K562 (cell line): ENCODE data around the gene PRMT5. TPM values are rescaled to one million over a fixed set of nuclear protein-coding genes. Genes with fewer than 3 reads are reported as not detected.

Source experiments
- BCL6 ChIP-seq: fragments of 250-450 bp; sonication (Bioruptor Pico); IDR thresholded peaks from 2 replicates; pipeline ENCODE4 v1.4.0; 2020
- CBX5 ChIP-seq: IDR thresholded peaks from 2 replicates; pipeline ENCODE4 v1.6.1; 2014; ENCODE audit warnings: low read depth, borderline replicate concordance
- DACH1 ChIP-seq: fragments of 450-650 bp; IDR thresholded peaks from 2 replicates; pipeline ENCODE4 v1.6.1; 2018; ENCODE audit not compliant: partially characterized antibody
- FOXA1 ChIP-seq: fragments of 450-650 bp; IDR thresholded peaks from 2 replicates; pipeline ENCODE4 v1.6.1; 2016; ENCODE audit warnings: mild to moderate bottlenecking, borderline replicate concordance
- GTF2E2 ChIP-seq: fragments of 200-800 bp; sonication (Bioruptor generic); IDR thresholded peaks from 2 replicates; pipeline ENCODE4 v1.6.1; 2016; ENCODE audit warnings: missing genetic modification characterization, missing compliant biosample characterization
- HEY1 ChIP-seq: fragments of 250-450 bp; sonication (Bioruptor Pico); IDR thresholded peaks from 2 replicates; pipeline ENCODE4 v1.5.0; 2020; ENCODE audit warnings: mild to moderate bottlenecking, moderate library complexity, borderline replicate concordance
- OTX1 ChIP-seq: fragments of 450-650 bp; formaldehyde crosslinking; IDR thresholded peaks from 2 replicates; pipeline ENCODE4 v1.4.0; 2022; ENCODE audit warnings: mild to moderate bottlenecking
- ZBTB11 ChIP-seq, 3 experiments: fragments of 200-800 bp in 1 of 3; fragments of 250-450 bp in 1 of 3; fragments of 450-650 bp in 1 of 3; sonication (Bioruptor Pico) in 1 of 3; sonication (Bioruptor generic) in 1 of 3; formaldehyde crosslinking in 1 of 3; IDR thresholded peaks; 2 replicates each; pipeline versions ENCODE4 v1.6.1 to v1.8.0; 2016 to 2022; ENCODE audit warnings: mild to moderate bottlenecking in 2 of 3, missing genetic modification characterization in 2 of 3, missing compliant biosample characterization in 1 of 3, moderate library complexity in 1 of 3
- ZNF324 ChIP-seq: fragments of 250-450 bp; sonication (Bioruptor Pico); IDR thresholded peaks from 2 replicates; pipeline ENCODE4 v1.4.0; 2020; ENCODE audit warnings: mild to moderate bottlenecking
- polyA plus RNA-seq, 8 experiments: library from polyadenylated mRNA; depleted of rRNA in 4 of 8; stranded (reverse) in 5 of 8; unstranded in 3 of 8; fragments of >200 nt; fragmentation: Nextera tagmentation in 2 of 8; fragmentation: Illumina TruSeq in 1 of 8; extraction: Ambion mirVana in 2 of 8; extraction: Trizol in 1 of 8; gene quantifications; 2 replicates each; pipeline versions ENCODE4 v1.2.1 to v1.2.3, GENCODE V29; 2011 to 2014; ENCODE audit warnings: inconsistent platforms in 1 of 8, missing spikeins in 1 of 8
- total RNA-seq, 7 experiments: library from RNA; depleted of rRNA in 6 of 7; stranded (reverse); fragments of >200 nt in 6 of 7; fragmentation: Illumina TruSeq in 2 of 7; extraction: Trizol in 2 of 7; gene quantifications; 2 replicates each; pipeline versions ENCODE4 v1.2.1 to v1.2.3, GENCODE V29; 2011 to 2021; ENCODE audit warnings: low replicate concordance in 1 of 7
- TF ChIP-seq, protein P1 (sequence below): IDR thresholded peaks from 2 replicates; pipeline ENCODE4 v1.6.1; 2012; ENCODE audit warnings: low read depth, low read length, improper control_type of control experiment, borderline replicate concordance
- TF ChIP-seq, protein P2 (sequence below): fragments of 450-650 bp; formaldehyde crosslinking; conservative IDR thresholded peaks from 2 replicates; pipeline ENCODE4 v1.4.0; 2022; ENCODE audit warnings: mild to moderate bottlenecking, missing genetic modification characterization
- TF ChIP-seq, protein P3 (sequence below): fragments of 450-650 bp; IDR thresholded peaks from 2 replicates; pipeline ENCODE4 v1.6.1; 2016

PRMT5 gene
- total and polyA plus RNA-seq, 9 of the 15 experiments (the other 6 are each of a cell fraction or from before 2014, with no cell fraction given), result 114 to 552 (median 222) TPM

DNA sequence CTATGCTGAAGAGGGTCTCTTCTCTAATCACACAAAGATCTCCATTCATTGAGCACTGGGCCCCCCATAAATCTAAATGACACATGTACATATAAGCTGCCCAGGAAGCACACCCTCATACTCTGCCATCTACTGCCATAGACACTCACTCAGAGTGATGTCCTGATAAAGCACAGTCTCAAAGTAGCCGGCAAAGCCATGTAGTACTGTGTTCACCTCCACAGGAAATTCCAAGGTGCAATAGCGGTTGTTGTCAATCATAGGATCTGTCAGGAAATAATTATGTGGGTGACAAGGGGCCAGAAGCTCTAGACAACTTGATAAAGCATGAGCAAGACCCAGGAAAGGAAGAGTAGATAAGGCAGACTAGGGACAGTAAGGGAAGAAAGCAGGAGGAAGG, 6.9 kb downstream of the PRMT5 start (continued):
- TF ChIP-seq, protein P1, sequence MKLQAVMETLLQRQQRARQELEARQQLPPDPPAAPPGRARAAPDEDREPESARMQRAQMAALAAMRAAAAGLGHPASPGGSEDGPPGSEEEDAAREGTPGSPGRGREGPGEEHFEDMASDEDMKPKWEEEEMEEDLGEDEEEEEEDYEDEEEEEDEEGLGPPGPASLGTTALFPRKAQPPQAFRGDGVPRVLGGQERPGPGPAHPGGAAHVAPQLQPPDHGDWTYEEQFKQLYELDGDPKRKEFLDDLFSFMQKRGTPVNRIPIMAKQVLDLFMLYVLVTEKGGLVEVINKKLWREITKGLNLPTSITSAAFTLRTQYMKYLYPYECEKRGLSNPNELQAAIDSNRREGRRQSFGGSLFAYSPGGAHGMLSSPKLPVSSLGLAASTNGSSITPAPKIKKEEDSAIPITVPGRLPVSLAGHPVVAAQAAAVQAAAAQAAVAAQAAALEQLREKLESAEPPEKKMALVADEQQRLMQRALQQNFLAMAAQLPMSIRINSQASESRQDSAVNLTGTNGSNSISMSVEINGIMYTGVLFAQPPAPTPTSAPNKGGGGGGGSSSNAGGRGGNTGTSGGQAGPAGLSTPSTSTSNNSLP, result no peak
- TF ChIP-seq FOXA1 (no peak), HEY1 (no peak), CBX5 (no peak), BCL6 (no peak), OTX1 (CRISPR knock-in tag) (0 out of 2 replicates have a peak, but pooled peaks have one; percentile 49), ZBTB11 (CRISPR knock-in tag; IDR thresholded peaks at IDR 0.05) (peak in 1 of 3 experiments; percentile 23; a peak in 1 of 6 replicates), DACH1 (no peak), ZNF324 (CRISPR knock-in tag) (no peak), GTF2E2 (no peak)
- TF ChIP-seq, protein P2, sequence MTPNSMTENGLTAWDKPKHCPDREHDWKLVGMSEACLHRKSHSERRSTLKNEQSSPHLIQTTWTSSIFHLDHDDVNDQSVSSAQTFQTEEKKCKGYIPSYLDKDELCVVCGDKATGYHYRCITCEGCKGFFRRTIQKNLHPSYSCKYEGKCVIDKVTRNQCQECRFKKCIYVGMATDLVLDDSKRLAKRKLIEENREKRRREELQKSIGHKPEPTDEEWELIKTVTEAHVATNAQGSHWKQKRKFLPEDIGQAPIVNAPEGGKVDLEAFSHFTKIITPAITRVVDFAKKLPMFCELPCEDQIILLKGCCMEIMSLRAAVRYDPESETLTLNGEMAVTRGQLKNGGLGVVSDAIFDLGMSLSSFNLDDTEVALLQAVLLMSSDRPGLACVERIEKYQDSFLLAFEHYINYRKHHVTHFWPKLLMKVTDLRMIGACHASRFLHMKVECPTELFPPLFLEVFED (CRISPR knock-in tag), result 0 out of 2 replicates have a peak, but pooled peaks have one; percentile 19
- TF ChIP-seq, protein P3, sequence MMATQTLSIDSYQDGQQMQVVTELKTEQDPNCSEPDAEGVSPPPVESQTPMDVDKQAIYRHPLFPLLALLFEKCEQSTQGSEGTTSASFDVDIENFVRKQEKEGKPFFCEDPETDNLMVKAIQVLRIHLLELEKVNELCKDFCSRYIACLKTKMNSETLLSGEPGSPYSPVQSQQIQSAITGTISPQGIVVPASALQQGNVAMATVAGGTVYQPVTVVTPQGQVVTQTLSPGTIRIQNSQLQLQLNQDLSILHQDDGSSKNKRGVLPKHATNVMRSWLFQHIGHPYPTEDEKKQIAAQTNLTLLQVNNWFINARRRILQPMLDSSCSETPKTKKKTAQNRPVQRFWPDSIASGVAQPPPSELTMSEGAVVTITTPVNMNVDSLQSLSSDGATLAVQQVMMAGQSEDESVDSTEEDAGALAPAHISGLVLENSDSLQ, result peak; percentile 43
